Keratinocyte (primary cell): ENCODE measurements around the gene ANKS1A. TPM values are rescaled to one million over a fixed set of nuclear protein-coding genes. Genes with fewer than 3 reads are reported as not detected.
A peak's percentile ranks its signal among the peaks of the same experiment; 100 is the strongest.

Source experiments
- DNase-seq: peaks from one replicate; pipeline ENCODE4 v3.0.0-alpha.2; 2011; ENCODE audit warnings: low read depth, missing footprints, low spot score
- FAIRE-seq: peaks from 2 replicates; lab custom pipeline; 2011; peaks lifted over from hg19 to GRCh38; lab: Jason Lieb, UNC
- H2AFZ ChIP-seq: 2 replicates; pipeline ENCODE4 v1.6.0; 2012; ENCODE audit warnings: low read length, control low read depth, inconsistent platforms; ENCODE audit not compliant: control insufficient read depth
- H3K27ac ChIP-seq: 2 replicates; pipeline ENCODE4 v1.5.1; 2011; ENCODE audit warnings: low read length; ENCODE audit not compliant: control insufficient read depth, insufficient read depth
- H3K27me3 ChIP-seq: 3 replicates; pipeline ENCODE4 v1.6.0; 2011; ENCODE audit warnings: low read length; ENCODE audit not compliant: control insufficient read depth, insufficient read depth; ENCODE audit errors: extremely low read depth
- H3K36me3 ChIP-seq, 2 experiments: 2 replicates in 1 of 2; 3 replicates in 1 of 2; pipeline ENCODE4 v1.5.1; 2011; ENCODE audit warnings: low read length in 2 of 2, mild to moderate bottlenecking in 1 of 2; ENCODE audit not compliant: control insufficient read depth in 2 of 2, insufficient read depth in 2 of 2; ENCODE audit errors: extremely low read depth in 1 of 2
- H3K4me1 ChIP-seq: 3 replicates; pipeline ENCODE4 v1.5.1; 2011; ENCODE audit warnings: low read length; ENCODE audit not compliant: control insufficient read depth, insufficient read depth; ENCODE audit errors: extremely low read depth
- H3K4me2 ChIP-seq: 3 replicates; pipeline ENCODE4 v1.6.0; 2011; ENCODE audit warnings: low read depth, low read length; ENCODE audit not compliant: control insufficient read depth, insufficient read depth; ENCODE audit errors: extremely low read depth
- H3K4me3 ChIP-seq, 3 experiments: fragments of 200-600 bp in 1 of 3; sonication (generic) in 1 of 3; 2 replicates in 2 of 3; 3 replicates in 1 of 3; pipeline ENCODE4 v1.5.1; 2011 to 2016; ENCODE audit warnings: low read length in 3 of 3, mild to moderate bottlenecking in 3 of 3, control low read depth in 2 of 3, inconsistent platforms in 1 of 3, low read depth in 1 of 3, mixed read lengths in 1 of 3, mixed run types in 1 of 3, moderate library complexity in 1 of 3; ENCODE audit not compliant: control insufficient read depth in 2 of 3, insufficient read depth in 2 of 3; ENCODE audit errors: extremely low read depth in 1 of 3
- H3K79me2 ChIP-seq: 2 replicates; pipeline ENCODE4 v1.6.0; 2012; ENCODE audit warnings: low read length; ENCODE audit not compliant: control insufficient read depth, insufficient read depth
- H3K9ac ChIP-seq: 3 replicates; pipeline ENCODE4 v1.6.0; 2011; ENCODE audit warnings: low read length; ENCODE audit not compliant: control insufficient read depth, insufficient read depth; ENCODE audit errors: extremely low read depth
- H3K9me1 ChIP-seq: 3 replicates; pipeline ENCODE4 v1.6.0; 2011; ENCODE audit warnings: low read length; ENCODE audit not compliant: control insufficient read depth, insufficient read depth; ENCODE audit errors: extremely low read depth
- H3K9me3 ChIP-seq: 2 replicates; pipeline ENCODE4 v1.5.1; 2012; ENCODE audit warnings: low read depth, low read length; ENCODE audit not compliant: control insufficient read depth
- H4K20me1 ChIP-seq: 3 replicates; pipeline ENCODE4 v1.6.0; 2011; ENCODE audit warnings: low read length; ENCODE audit not compliant: control insufficient read depth, insufficient read depth; ENCODE audit errors: extremely low read depth
- EZH2 ChIP-seq: IDR thresholded peaks from one replicate; pipeline ENCODE4 v1.6.1; 2012; ENCODE audit warnings: inconsistent platforms, mild to moderate bottlenecking, low read length, moderate library complexity
- dilution Hi-C: fragments of 300-500 bp; cut with MboI; formaldehyde crosslinking; loops from one replicate; pipeline ENCODE4 v1.7.0; 2020; ENCODE audit warnings: low sequenced_read_pairs; ENCODE audit not compliant: extremely low pct_ligation_motif_present
- polyA plus RNA-seq, 5 experiments: library from polyadenylated mRNA; depleted of rRNA in 3 of 5; stranded (reverse) in 3 of 5; stranded (forward) in 1 of 5; unstranded in 1 of 5; fragments of >200 nt; gene quantifications; 1 replicate in 1 of 5; 2 replicates in 3 of 5; 3 replicates in 1 of 5; pipeline versions ENCODE4 v1.2.1 to v1.2.3, GENCODE V29; 2011 to 2012; ENCODE audit warnings: missing spikeins in 2 of 5, low read depth in 1 of 5, low replicate concordance in 1 of 5
- TF ChIP-seq, protein P1 (sequence below), 3 experiments: IDR thresholded peaks in 1 of 3; conservative IDR thresholded peaks in 1 of 3; optimal IDR thresholded peaks in 1 of 3; 2 replicates in 2 of 3; 3 replicates in 1 of 3; pipeline versions ENCODE3 to v1.5.1; 2011; ENCODE audit warnings: low read length in 3 of 3, mild to moderate bottlenecking in 3 of 3, moderate library complexity in 2 of 3, control low read depth in 1 of 3, inconsistent platforms in 1 of 3; ENCODE audit not compliant: insufficient read depth in 2 of 3; ENCODE audit errors: extremely low read depth in 1 of 3

The ANKS1A gene
- polyA plus RNA-seq, 1 donor (not counting 4 experiments of a cell fraction or from before 2014, with no cell fraction given) = 8.6 TPM

DNA sequence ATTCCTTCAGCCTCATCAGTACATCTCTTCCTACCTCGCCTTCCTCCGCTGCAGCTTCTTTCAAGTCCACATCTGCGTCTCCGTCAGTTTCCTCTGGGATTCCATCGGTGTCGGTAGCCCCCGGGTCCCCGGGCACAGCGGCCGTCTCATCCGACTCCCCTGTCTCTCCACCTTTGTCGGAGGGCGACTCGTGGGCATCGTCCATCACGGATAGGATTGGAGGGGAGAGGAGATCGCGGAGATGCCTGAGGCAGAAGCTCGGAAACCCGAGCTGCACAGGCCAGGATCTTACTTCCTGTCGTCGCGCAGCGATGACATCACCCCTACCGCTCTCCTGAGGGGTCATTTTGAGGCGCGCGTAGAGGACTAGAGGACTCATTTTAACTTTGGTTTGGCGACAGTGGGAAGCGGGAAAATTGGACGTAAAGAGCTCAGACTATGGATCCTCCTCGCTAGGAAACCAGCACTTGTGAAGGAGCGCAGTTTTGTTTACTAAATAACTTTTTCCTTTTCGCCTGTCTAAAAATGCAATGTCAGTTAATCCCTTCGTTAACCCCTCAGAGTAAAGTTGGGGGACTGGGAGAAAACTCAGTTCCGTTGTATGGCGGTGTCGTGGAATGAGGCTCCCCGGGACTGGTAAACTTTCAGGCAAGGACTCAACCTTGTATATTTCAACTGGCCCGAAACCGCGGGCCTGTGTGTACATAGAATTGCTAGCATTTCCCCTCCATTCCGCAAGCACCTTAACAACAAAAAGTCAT is 1.1 kb upstream of the ANKS1A start, which contains the start of gene TAF11:
Gene TAF11 (minus strand): TSS at position 290 of the 761 bp plus-strand sequence. CDS start 85 bp downstream, at position 205.
- Histone ChIP-seq H3K27ac (peak within 1 kb of the TSS; percentile 92), H3K27me3 (no peaks in the 10 kb centered on the region), H3K4me3 (peak within 1 kb of the TSS; percentile 75 to 100 (median 83)), H3K9me1 (peaks cover 3% of the 10 kb centered on the region), H3K36me3 (no peaks in the 10 kb centered on the region), H3K9me3 (no peaks in the 10 kb centered on the region), H4K20me1 (peaks cover 7% of the 10 kb centered on the region), H3K9ac (peak within 1 kb of the TSS; percentile 88), H3K4me2 (peak within 1 kb of the TSS; percentile 97), H3K4me1 (peaks cover 27% of the 10 kb centered on the region), H3K79me2 (peaks cover 64% of the 10 kb centered on the region), H2AFZ (peak within 1 kb of the TSS; percentile 87)
- peak; percentile 29 for FAIRE-seq
- dilution Hi-C loops = no loop called here
- peak; percentile 74 for DNase-seq
- TF ChIP-seq EZH2 = no peak
- TF ChIP-seq, protein P1, sequence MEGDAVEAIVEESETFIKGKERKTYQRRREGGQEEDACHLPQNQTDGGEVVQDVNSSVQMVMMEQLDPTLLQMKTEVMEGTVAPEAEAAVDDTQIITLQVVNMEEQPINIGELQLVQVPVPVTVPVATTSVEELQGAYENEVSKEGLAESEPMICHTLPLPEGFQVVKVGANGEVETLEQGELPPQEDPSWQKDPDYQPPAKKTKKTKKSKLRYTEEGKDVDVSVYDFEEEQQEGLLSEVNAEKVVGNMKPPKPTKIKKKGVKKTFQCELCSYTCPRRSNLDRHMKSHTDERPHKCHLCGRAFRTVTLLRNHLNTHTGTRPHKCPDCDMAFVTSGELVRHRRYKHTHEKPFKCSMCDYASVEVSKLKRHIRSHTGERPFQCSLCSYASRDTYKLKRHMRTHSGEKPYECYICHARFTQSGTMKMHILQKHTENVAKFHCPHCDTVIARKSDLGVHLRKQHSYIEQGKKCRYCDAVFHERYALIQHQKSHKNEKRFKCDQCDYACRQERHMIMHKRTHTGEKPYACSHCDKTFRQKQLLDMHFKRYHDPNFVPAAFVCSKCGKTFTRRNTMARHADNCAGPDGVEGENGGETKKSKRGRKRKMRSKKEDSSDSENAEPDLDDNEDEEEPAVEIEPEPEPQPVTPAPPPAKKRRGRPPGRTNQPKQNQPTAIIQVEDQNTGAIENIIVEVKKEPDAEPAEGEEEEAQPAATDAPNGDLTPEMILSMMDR (optimal IDR thresholded peaks at IDR 0.05 in 1 of 3, IDR thresholded peaks at IDR 0.05 in 1 of 3, conservative IDR thresholded peaks at IDR 0.05 in 1 of 3; ENCODE audit: extremely low read depth in 1 of 3, insufficient read depth in 2 of 3, low read length in 3 of 3) = no peak

DNA sequence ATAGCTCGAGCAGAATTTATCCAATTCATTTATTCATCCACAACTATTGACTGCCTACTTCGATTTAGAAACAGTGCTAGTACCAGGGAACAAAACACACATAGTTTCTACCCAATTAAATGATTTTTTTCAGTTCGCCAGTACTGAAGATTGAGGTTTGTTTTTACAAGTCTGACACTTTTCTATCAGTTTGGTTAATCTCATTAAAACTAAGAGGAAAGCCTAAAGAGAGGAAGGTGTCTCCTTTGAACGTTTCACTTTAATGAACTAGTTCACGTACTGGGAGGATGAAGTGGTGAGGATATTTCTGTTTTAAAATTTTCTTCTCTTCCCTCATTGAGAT is 570 bp upstream of the ANKS1A start:
- peaks cover 7% of the 10 kb centered on the region for H4K20me1 ChIP-seq
- no peak for FAIRE-seq
- H3K4me2 ChIP-seq = peak overlapping the region; percentile 97
- no peaks in the 10 kb centered on the region for H3K27me3 ChIP-seq
- H3K36me3 ChIP-seq = no peaks in the 10 kb centered on the region
- TF ChIP-seq, protein P1 (optimal IDR thresholded peaks at IDR 0.05 in 1 of 3, IDR thresholded peaks at IDR 0.05 in 1 of 3, conservative IDR thresholded peaks at IDR 0.05 in 1 of 3; ENCODE audit: extremely low read depth in 1 of 3, insufficient read depth in 2 of 3, low read length in 3 of 3) = no peak
- no peak for TF ChIP-seq EZH2
- no peaks in the 10 kb centered on the region for H3K9me3 ChIP-seq
- peaks cover 3% of the 10 kb centered on the region for H3K9me1 ChIP-seq
- H3K4me3 ChIP-seq = peak overlapping the region; percentile 75 to 100 (median 83)
- dilution Hi-C loops = no loop called here
- no peak for DNase-seq
- peak overlapping the region; percentile 92 for H3K27ac ChIP-seq
- peak overlapping the region; percentile 88 for H3K9ac ChIP-seq
- H3K4me1 ChIP-seq = peaks cover 27% of the 10 kb centered on the region
- H2AFZ ChIP-seq = peak overlapping the region; percentile 87
- H3K79me2 ChIP-seq = peaks cover 64% of the 10 kb centered on the region
